Measurements from ENCODE around the gene ITGB3.

DNA sequence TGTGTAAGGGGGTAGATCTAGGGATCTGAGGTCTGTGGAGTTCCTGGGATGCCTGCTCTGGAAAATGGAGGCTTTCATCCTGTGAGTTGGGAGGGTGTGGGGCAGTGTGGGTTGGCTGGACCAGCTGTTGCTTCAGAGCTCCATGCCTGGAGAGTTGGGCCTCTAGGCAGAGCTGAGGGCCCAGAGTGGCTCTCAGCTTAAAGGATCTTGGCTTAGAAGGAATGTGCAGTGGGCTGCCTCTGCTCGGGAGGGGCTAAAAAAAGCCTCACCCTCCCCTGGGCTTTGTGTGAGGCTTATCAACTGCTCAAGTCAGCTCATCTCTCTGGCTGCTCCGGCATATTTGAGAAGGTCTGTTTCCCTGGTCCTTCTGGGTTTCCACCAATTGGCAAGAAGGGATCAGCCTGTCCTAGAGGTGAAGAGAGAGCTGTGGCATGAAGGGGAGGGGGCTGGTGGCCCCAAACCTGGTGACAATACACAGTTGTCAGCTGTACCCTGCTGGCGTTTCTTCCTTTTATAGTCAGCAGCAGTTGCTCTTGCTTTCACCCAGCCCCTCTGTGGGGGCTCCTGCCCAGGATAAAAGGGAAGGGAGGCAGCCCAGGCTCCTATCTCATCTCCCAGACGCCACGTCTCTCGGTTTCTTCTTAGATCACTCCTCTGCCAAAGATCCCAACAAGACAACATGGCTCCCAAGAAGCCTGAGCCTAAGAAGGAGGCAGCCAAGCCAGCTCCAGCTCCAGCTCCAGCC lies 44.7 kb upstream of the ITGB3 start, which contains the start of gene MYL4:
- TF ChIP-seq, protein P1, sequence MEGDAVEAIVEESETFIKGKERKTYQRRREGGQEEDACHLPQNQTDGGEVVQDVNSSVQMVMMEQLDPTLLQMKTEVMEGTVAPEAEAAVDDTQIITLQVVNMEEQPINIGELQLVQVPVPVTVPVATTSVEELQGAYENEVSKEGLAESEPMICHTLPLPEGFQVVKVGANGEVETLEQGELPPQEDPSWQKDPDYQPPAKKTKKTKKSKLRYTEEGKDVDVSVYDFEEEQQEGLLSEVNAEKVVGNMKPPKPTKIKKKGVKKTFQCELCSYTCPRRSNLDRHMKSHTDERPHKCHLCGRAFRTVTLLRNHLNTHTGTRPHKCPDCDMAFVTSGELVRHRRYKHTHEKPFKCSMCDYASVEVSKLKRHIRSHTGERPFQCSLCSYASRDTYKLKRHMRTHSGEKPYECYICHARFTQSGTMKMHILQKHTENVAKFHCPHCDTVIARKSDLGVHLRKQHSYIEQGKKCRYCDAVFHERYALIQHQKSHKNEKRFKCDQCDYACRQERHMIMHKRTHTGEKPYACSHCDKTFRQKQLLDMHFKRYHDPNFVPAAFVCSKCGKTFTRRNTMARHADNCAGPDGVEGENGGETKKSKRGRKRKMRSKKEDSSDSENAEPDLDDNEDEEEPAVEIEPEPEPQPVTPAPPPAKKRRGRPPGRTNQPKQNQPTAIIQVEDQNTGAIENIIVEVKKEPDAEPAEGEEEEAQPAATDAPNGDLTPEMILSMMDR (IDR thresholded peaks at IDR 0.05) = no peak
- TF ChIP-seq POLR2A (IDR thresholded peaks at IDR 0.05) = no peak

Measured in gastroesophageal sphincter (tissue), 3 donors.